ENCODE results near the gene PGBD1.

GRCh38 chr6:28250747-28251146 lies 30.6 kb upstream of the PGBD1 start:
- TF ChIP-seq CTCF (IDR thresholded peaks at IDR 0.05): no peak
- TF ChIP-seq EZH2 (IDR thresholded peaks at IDR 0.05; ENCODE audit: borderline replicate concordance, insufficient read depth, low read depth, low read length, poor library complexity, severe bottlenecking): no peak

Data from B cell (primary cell).